ENCODE measurements around the gene RREB1.

RREB1 gene

GRCh38 chr6:7115543-7116231 lies 7.9 kb downstream of the RREB1 start:
- Histone ChIP-seq H3K27ac (no peak overlapping the region), H3K4me2 (ENCODE audit: low read length) (no peak overlapping the region), H3K36me3 (ENCODE audit: control insufficient read depth, insufficient read depth, low read length) (no peaks in the 10 kb centered on the region), H3K27me3 (ENCODE audit: control insufficient read depth, insufficient read depth, low read length) (no peaks in the 10 kb centered on the region), H3K4me3 (ENCODE audit: low read depth, low read length) (no peak overlapping the region), H3K9me3 (ENCODE audit: control insufficient read depth, low read length) (no peaks in the 10 kb centered on the region), H2AFZ (no peak overlapping the region), H3K4me1 (no peaks in the 10 kb centered on the region), H3K79me2 (peaks cover 48% of the 10 kb centered on the region), H3K9ac (no peak overlapping the region)
- TF ChIP-seq CTCF (IDR thresholded peaks at IDR 0.05), result no peak

GRCh38 chr6:7119272-7119801 lies 11.6 kb downstream of the RREB1 start:
- no peak overlapping the region for H3K4me3 ChIP-seq (ENCODE audit: low read depth, low read length)
- H3K9ac ChIP-seq, result no peak overlapping the region
- H2AFZ ChIP-seq, result no peak overlapping the region
- no peaks in the 10 kb centered on the region for H3K27me3 ChIP-seq (ENCODE audit: control insufficient read depth, insufficient read depth, low read length)
- no peak overlapping the region for H3K4me2 ChIP-seq (ENCODE audit: low read length)
- no peaks in the 10 kb centered on the region for H3K36me3 ChIP-seq (ENCODE audit: control insufficient read depth, insufficient read depth, low read length)
- H3K4me1 ChIP-seq, result no peaks in the 10 kb centered on the region
- H3K27ac ChIP-seq, result no peak overlapping the region
- no peaks in the 10 kb centered on the region for H3K9me3 ChIP-seq (ENCODE audit: control insufficient read depth, low read length)
- peaks cover 61% of the 10 kb centered on the region for H3K79me2 ChIP-seq
- TF ChIP-seq CTCF (IDR thresholded peaks at IDR 0.05), result no peak

GRCh38 chr6:7121700-7122241 lies 14.0 kb downstream of the RREB1 start:
- no peak overlapping the region for H3K9ac ChIP-seq
- no peak overlapping the region for H3K4me2 ChIP-seq (ENCODE audit: low read length)
- peaks cover 72% of the 10 kb centered on the region for H3K79me2 ChIP-seq
- H3K27ac ChIP-seq, result no peak overlapping the region
- H3K36me3 ChIP-seq (ENCODE audit: control insufficient read depth, insufficient read depth, low read length), result no peaks in the 10 kb centered on the region
- TF ChIP-seq CTCF (IDR thresholded peaks at IDR 0.05), result no peak
- no peak overlapping the region for H3K4me3 ChIP-seq (ENCODE audit: low read depth, low read length)
- no peaks in the 10 kb centered on the region for H3K4me1 ChIP-seq
- no peak overlapping the region for H2AFZ ChIP-seq
- H3K27me3 ChIP-seq (ENCODE audit: control insufficient read depth, insufficient read depth, low read length), result no peaks in the 10 kb centered on the region
- H3K9me3 ChIP-seq (ENCODE audit: control insufficient read depth, low read length), result no peaks in the 10 kb centered on the region

- H3K36me3 ChIP-seq (ENCODE audit: control insufficient read depth, insufficient read depth, low read length), result no peaks in the 10 kb centered on the region
- no peak overlapping the region for H3K4me3 ChIP-seq (ENCODE audit: low read depth, low read length)
- TF ChIP-seq CTCF (IDR thresholded peaks at IDR 0.05), result no peak
- peaks cover 71% of the 10 kb centered on the region for H3K79me2 ChIP-seq
- H3K9ac ChIP-seq, result no peak overlapping the region
- no peaks in the 10 kb centered on the region for H3K9me3 ChIP-seq (ENCODE audit: control insufficient read depth, low read length)
- no peak overlapping the region for H3K4me2 ChIP-seq (ENCODE audit: low read length)
- H3K4me1 ChIP-seq, result peaks cover 2% of the 10 kb centered on the region
- no peaks in the 10 kb centered on the region for H3K27me3 ChIP-seq (ENCODE audit: control insufficient read depth, insufficient read depth, low read length)
- H2AFZ ChIP-seq, result no peak overlapping the region
- H3K27ac ChIP-seq, result no peak overlapping the region
Measured at GRCh38 chr6:7122684-7123083, 14.9 kb downstream of the RREB1 start.

- H3K27ac ChIP-seq, result no peak overlapping the region
Measured at GRCh38 chr6:7124114-7124513, 16.4 kb downstream of the RREB1 start.

More at GRCh38 chr6:7124114-7124513, 16.4 kb downstream of the RREB1 start:
- Histone ChIP-seq H3K79me2 (peaks cover 73% of the 10 kb centered on the region), H3K27me3 (ENCODE audit: control insufficient read depth, insufficient read depth, low read length) (no peaks in the 10 kb centered on the region), H3K9me3 (ENCODE audit: control insufficient read depth, low read length) (no peaks in the 10 kb centered on the region), H3K4me2 (ENCODE audit: low read length) (no peak overlapping the region), H3K36me3 (ENCODE audit: control insufficient read depth, insufficient read depth, low read length) (no peaks in the 10 kb centered on the region), H3K4me1 (peaks cover 2% of the 10 kb centered on the region), H2AFZ (no peak overlapping the region), H3K9ac (no peak overlapping the region), H3K4me3 (ENCODE audit: low read depth, low read length) (no peak overlapping the region)
- no peak for TF ChIP-seq CTCF (IDR thresholded peaks at IDR 0.05)

All from parathyroid adenoma (tissue), 2 donors.